Upper lobe of right lung (tissue), 1 donor: ENCODE measurements around the gene CLIC5. TPM values are rescaled to one million over a fixed set of nuclear protein-coding genes. Genes with fewer than 3 reads are reported as not detected.

Source experiments
- ATAC-seq: fragments of 200-7000 bp; cut with Tn5 transposase; one replicate; pipeline ENCODE4 v1.9.1; 2020; ENCODE audit warnings: mild to moderate bottlenecking, moderate library complexity
- DNase-seq: peaks from one replicate; pipeline ENCODE4 v3.0.0-alpha.2; 2020
- H3K27ac ChIP-seq: fragments of 200-600 bp; one replicate; pipeline ENCODE4 v1.8.0; 2022
- H3K27me3 ChIP-seq: fragments of 200-600 bp; one replicate; pipeline ENCODE4 v1.8.0; 2022; ENCODE audit warnings: mild to moderate bottlenecking
- H3K36me3 ChIP-seq: fragments of 200-600 bp; one replicate; pipeline ENCODE4 v1.8.0; 2022
- H3K4me1 ChIP-seq: fragments of 200-600 bp; one replicate; pipeline ENCODE4 v1.8.0; 2022
- H3K4me3 ChIP-seq: fragments of 200-600 bp; one replicate; pipeline ENCODE4 v1.8.0; 2022; ENCODE audit warnings: mild to moderate bottlenecking
- H3K9me3 ChIP-seq: fragments of 200-600 bp; one replicate; pipeline ENCODE4 v1.8.0; 2022
- CTCF ChIP-seq: fragments of 200-600 bp; IDR thresholded peaks from one replicate; pipeline ENCODE4 v1.8.0; 2022; ENCODE audit warnings: antibody characterized with exemption
- intact Hi-C: fragments of 100-400 bp; cut with DNase I; formaldehyde crosslinking; loops from one replicate; pipeline ENCODE4 v1.11.0; 2022
- total RNA-seq: library from RNA; stranded (reverse); fragmentation: NEBNext Ultra II Directional; extraction: Animal tissue kit (Norgen Biotek cat#: 25700); gene quantifications from one replicate; pipeline ENCODE4 v1.2.1, GENCODE V29; 2021
- donor health status: DM: no; HTN: yes; CAD: no; lungs with severe emphysema.

Gene CLIC5
- total RNA-seq, 1 donor from 2014 or later = 131 TPM

DNA sequence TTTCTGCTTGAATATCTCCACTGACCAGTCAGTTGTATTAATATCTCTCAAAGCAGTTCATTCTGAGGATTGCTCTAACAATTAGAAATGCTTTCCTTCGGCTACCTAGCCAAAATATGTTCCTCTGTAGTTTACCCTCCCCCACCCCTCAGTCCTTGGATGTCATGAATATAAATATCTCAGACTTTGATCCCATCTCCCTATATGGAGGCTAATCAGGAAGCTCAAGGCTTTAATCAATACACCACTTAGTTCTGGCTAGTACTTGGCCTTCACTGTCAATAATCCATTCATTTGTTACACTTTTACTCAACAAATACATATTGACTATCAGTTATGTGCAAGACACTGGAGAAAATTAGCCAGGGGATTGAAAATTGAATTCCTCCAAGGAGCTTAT, 60.1 kb downstream of the CLIC5 start:
- intact Hi-C loops = no loop called here
- Histone ChIP-seq H3K27me3 (no peaks in the 10 kb centered on the region), H3K36me3 (no peaks in the 10 kb centered on the region), H3K9me3 (no peaks in the 10 kb centered on the region), H3K27ac (no peak overlapping the region), H3K4me3 (no peak overlapping the region), H3K4me1 (peaks cover 7% of the 10 kb centered on the region)
- no peak for TF ChIP-seq CTCF
- no peak for ATAC-seq
- no peak for DNase-seq

DNA sequence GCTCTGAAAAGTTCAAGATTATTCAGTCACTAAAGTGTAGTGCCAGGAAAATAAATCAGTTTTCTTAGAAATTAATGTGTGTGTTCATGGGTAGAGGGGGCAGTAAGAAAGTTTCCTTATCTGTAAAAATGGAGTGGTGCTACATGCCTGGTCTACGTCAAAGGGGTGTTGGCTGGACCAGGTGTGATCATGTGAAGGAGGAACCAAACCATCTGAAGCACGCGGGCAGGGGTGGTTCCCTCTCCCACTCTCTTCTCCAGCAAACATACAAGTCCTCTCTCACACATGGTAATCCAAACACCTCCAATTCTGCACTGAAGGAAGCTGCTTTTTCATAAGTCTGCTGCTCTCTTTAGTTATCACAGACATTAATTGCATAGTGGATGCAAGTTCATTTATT, 63.1 kb downstream of the CLIC5 start:
- no peaks in the 10 kb centered on the region for H3K27me3 ChIP-seq
- intact Hi-C loops = no loop called here
- H3K27ac ChIP-seq = peak overlapping the region; percentile 44
- ATAC-seq (peak; percentile 76), DNase-seq (no peak)
- H3K36me3 ChIP-seq = no peaks in the 10 kb centered on the region
- TF ChIP-seq CTCF = no peak
- H3K9me3 ChIP-seq = no peaks in the 10 kb centered on the region
- H3K4me3 ChIP-seq = no peak overlapping the region
- H3K4me1 ChIP-seq = no peaks in the 10 kb centered on the region

- no peak for TF ChIP-seq CTCF
- DNase-seq = no peak
- Histone ChIP-seq H3K4me3 (no peak overlapping the region), H3K27ac (peak overlapping the region; percentile 44), H3K4me1 (no peaks in the 10 kb centered on the region), H3K27me3 (no peaks in the 10 kb centered on the region), H3K36me3 (no peaks in the 10 kb centered on the region), H3K9me3 (no peaks in the 10 kb centered on the region)
- intact Hi-C loops = no loop called here
- no peak for ATAC-seq
Observed at GRCh38 chr6:45952168-45952529, 63.5 kb downstream of the CLIC5 start.

DNA sequence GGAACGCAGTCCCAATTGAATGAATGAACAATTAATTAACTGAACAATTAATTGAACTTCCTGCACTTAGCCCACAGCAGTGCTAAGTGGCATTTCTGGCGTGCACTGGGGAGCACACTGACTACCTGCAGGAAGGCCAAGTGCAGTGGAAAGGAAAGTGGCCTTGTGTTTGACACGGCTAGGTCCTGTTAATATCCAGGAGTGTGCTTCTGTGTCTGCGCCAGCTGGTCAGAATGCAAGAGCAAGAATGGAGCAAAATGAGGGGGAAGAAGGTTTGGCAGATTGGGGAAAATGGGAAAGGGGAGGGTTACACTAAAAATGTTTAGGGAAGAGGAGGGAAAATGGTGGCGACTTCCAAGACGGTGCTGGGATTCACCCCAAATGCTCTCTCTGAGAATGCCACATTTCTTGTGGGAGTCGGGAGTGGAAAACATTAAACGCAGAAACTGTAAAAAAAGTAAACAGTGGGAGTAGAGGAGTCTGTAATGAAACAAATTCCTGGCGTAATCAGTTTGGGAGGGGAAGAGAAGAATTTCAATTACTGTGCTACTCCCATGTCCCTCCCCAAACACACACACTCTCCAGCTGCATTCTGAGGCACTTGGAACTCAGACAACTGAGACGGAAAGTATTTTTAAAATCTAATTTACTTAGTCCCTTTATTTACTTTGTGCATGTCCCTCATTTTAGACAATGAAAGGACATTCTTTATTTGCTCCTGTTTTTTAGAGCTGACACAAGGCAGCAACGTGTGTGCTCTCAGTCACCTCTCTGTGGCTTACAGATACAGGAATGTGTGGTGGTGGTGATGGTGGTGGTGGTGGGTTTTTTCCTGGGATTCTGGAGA, 64.1 kb downstream of the CLIC5 start:
- ATAC-seq = peak; percentile 78
- no peaks in the 10 kb centered on the region for H3K27me3 ChIP-seq
- H3K9me3 ChIP-seq = no peaks in the 10 kb centered on the region
- H3K4me1 ChIP-seq = no peaks in the 10 kb centered on the region
- intact Hi-C loops = no loop called here
- no peaks in the 10 kb centered on the region for H3K36me3 ChIP-seq
- TF ChIP-seq CTCF = no peak
- no peak overlapping the region for H3K4me3 ChIP-seq
- DNase-seq = no peak
- peak overlapping the region; percentile 44 for H3K27ac ChIP-seq

DNA sequence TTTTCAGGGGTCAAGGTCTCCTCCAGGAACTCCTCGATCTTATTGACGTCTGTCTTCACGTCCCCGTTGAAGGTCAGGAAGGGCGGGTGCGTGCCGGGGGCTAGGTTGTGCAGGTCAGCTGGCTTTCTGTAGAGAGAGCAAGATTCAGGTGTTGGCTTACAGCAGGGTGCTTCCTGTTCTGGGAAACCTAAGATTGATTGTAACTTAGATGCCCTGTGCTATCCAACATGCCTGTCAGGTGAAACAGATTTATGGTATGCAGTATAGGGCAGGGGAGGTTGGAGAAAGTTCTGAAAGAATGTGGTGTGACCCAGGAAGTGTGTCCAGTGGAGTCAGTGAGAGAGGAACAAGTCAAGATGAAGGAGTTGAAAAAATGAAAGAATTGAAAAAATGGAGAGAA, 66.4 kb downstream of the CLIC5 start:
- H3K27me3 ChIP-seq = no peaks in the 10 kb centered on the region
- H3K36me3 ChIP-seq = no peaks in the 10 kb centered on the region
- DNase-seq (no peak), ATAC-seq (no peak)
- intact Hi-C loops = no loop called here
- no peak overlapping the region for H3K27ac ChIP-seq
- TF ChIP-seq CTCF = no peak
- H3K9me3 ChIP-seq = no peaks in the 10 kb centered on the region
- no peaks in the 10 kb centered on the region for H3K4me1 ChIP-seq
- H3K4me3 ChIP-seq = no peak overlapping the region
